ENCODE measurements around the gene MFSD1. TPM values are rescaled to one million over a fixed set of nuclear protein-coding genes. Genes with fewer than 3 reads are reported as not detected.

MFSD1 gene
- polyA plus RNA-seq, 3 donors: 110 to 262 (median 225) TPM

DNA sequence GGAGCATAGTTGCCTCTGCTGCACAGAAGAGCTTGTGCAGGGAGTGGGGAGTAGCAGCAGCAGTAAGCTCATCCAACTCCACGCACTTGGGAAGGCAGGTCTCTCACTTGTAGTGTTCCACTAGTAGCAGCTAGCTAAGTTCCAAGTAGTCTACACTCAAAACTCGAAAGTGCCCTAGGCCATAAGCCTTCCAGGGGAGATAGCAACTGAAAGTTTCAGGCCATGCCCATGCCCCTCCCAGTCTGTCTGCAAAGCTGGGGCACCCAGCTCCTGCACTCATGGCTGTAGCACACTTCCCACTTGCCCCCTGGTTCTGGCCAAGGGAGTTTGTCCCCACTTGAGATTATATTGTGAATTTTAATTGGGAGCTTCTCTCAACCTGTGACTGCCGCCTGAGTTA lies 57.5 kb downstream of the MFSD1 start:
- H3K27me3 ChIP-seq (ENCODE audit: control insufficient read depth in 2 of 2, insufficient read depth in 2 of 2, low read length in 2 of 2): no peaks in the 10 kb centered on the region
- TF ChIP-seq, protein P1, sequence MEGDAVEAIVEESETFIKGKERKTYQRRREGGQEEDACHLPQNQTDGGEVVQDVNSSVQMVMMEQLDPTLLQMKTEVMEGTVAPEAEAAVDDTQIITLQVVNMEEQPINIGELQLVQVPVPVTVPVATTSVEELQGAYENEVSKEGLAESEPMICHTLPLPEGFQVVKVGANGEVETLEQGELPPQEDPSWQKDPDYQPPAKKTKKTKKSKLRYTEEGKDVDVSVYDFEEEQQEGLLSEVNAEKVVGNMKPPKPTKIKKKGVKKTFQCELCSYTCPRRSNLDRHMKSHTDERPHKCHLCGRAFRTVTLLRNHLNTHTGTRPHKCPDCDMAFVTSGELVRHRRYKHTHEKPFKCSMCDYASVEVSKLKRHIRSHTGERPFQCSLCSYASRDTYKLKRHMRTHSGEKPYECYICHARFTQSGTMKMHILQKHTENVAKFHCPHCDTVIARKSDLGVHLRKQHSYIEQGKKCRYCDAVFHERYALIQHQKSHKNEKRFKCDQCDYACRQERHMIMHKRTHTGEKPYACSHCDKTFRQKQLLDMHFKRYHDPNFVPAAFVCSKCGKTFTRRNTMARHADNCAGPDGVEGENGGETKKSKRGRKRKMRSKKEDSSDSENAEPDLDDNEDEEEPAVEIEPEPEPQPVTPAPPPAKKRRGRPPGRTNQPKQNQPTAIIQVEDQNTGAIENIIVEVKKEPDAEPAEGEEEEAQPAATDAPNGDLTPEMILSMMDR (IDR thresholded peaks at IDR 0.05): no peak
- Mint-ChIP-seq H3K4me1 (no peaks in the 10 kb centered on the region), H3K27me3 (ENCODE audit: low read depth in 3 of 3) (peaks cover 0 to 3% (median 0%) of the 10 kb centered on the region in 3 donors), H3K9me3 (peaks cover 3 to 17% (median 10%) of the 10 kb centered on the region in 7 donors), H3K27ac (no peak overlapping the region), H3K4me3 (no peak overlapping the region), H3K36me3 (no peaks in the 10 kb centered on the region)
- 89% methylated on average over 3 of the region's 3 CpGs for WGBS (ENCODE audit: insufficient coverage)
- no peaks in the 10 kb centered on the region for H3K79me2 ChIP-seq (ENCODE audit: insufficient read depth, low read length)
- no peak for DNase-seq
- no peak overlapping the region for H3K4me3 ChIP-seq (replicated peaks in 1 of 3; ENCODE audit: low read depth in 2 of 3, low read length in 3 of 3)
- no peak overlapping the region for H3K27ac ChIP-seq (ENCODE audit: low read depth in 1 of 2, low read length in 2 of 2)
- no peak overlapping the region for H3K4me2 ChIP-seq (replicated peaks; ENCODE audit: extremely low read depth, low read length, poor library complexity, severe bottlenecking)
- peaks cover 0 to 5% of the 10 kb centered on the region in 2 donors for H3K9me3 ChIP-seq (replicated peaks in 1 of 2; ENCODE audit: control insufficient read depth in 1 of 2, insufficient read depth in 1 of 2, low read length in 2 of 2)
- no peak overlapping the region for H2AFZ ChIP-seq (ENCODE audit: insufficient read depth, low read depth, low read length, poor library complexity, severe bottlenecking)
- no peak overlapping the region for H3K9ac ChIP-seq (ENCODE audit: insufficient read depth, low read length, poor library complexity, severe bottlenecking)
- H3K4me1 ChIP-seq (ENCODE audit: control insufficient read depth in 1 of 2, insufficient read depth in 2 of 2, low read length in 2 of 2): no peaks in the 10 kb centered on the region
- intact Hi-C loops (cut with micrococcal nuclease): no loop called here
- no peaks in the 10 kb centered on the region for H3K36me3 ChIP-seq (replicated peaks in 1 of 2; ENCODE audit: control insufficient read depth in 1 of 2, insufficient read depth in 2 of 2, low read length in 2 of 2)
- no peaks in the 10 kb centered on the region for H4K20me1 ChIP-seq (ENCODE audit: insufficient read depth, low read length)

DNA sequence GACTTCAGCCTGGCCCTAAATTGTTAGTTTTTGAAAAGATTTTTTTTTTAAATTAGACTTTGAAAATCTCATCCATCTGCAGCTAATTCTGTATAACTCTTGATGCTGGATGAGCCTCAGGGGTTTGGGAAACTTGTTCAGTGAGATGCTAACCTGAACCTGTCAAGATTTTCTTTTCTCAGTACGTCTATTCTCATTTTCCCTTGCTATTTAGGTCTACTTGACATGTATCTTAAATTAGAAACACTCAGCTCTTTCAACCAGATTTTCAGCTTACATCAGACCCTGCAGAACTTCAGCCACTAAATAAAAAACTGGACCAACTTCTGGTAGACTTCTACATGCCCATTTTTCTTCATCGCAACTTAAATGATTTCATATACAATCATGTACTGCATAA lies 61.4 kb downstream of the MFSD1 start:
- no peak overlapping the region for H3K4me3 Mint-ChIP-seq
- no peaks in the 10 kb centered on the region for H4K20me1 ChIP-seq (ENCODE audit: insufficient read depth, low read length)

More for the DNA sequence above, 61.4 kb downstream of the MFSD1 start:
- H3K4me1 ChIP-seq (ENCODE audit: control insufficient read depth in 1 of 2, insufficient read depth in 2 of 2, low read length in 2 of 2): no peaks in the 10 kb centered on the region
- no peak overlapping the region for H3K4me2 ChIP-seq (replicated peaks; ENCODE audit: extremely low read depth, low read length, poor library complexity, severe bottlenecking)
- H3K9me3 Mint-ChIP-seq: peaks cover 0 to 9% (median 2%) of the 10 kb centered on the region in 7 donors
- WGBS (ENCODE audit: insufficient coverage): 67% methylated on average over 1 of the region's 2 CpGs
- no peaks in the 10 kb centered on the region for H3K27me3 ChIP-seq (ENCODE audit: control insufficient read depth in 2 of 2, insufficient read depth in 2 of 2, low read length in 2 of 2)
- H3K9ac ChIP-seq (ENCODE audit: insufficient read depth, low read length, poor library complexity, severe bottlenecking): no peak overlapping the region
- no peak overlapping the region for H3K27ac Mint-ChIP-seq
- H3K27me3 Mint-ChIP-seq (ENCODE audit: low read depth in 3 of 3): peaks cover 0 to 3% (median 0%) of the 10 kb centered on the region in 3 donors
- TF ChIP-seq, protein P1 (IDR thresholded peaks at IDR 0.05): no peak
- no peak overlapping the region for H3K4me3 ChIP-seq (replicated peaks in 1 of 3; ENCODE audit: low read depth in 2 of 3, low read length in 3 of 3)
- H2AFZ ChIP-seq (ENCODE audit: insufficient read depth, low read depth, low read length, poor library complexity, severe bottlenecking): no peak overlapping the region
- no peak for DNase-seq
- intact Hi-C loops (cut with micrococcal nuclease): no loop called here
- no peaks in the 10 kb centered on the region for H3K36me3 ChIP-seq (replicated peaks in 1 of 2; ENCODE audit: control insufficient read depth in 1 of 2, insufficient read depth in 2 of 2, low read length in 2 of 2)
- no peaks in the 10 kb centered on the region for H3K36me3 Mint-ChIP-seq
- no peaks in the 10 kb centered on the region for H3K4me1 Mint-ChIP-seq
- peaks cover 0 to 5% of the 10 kb centered on the region in 2 donors for H3K9me3 ChIP-seq (replicated peaks in 1 of 2; ENCODE audit: control insufficient read depth in 1 of 2, insufficient read depth in 1 of 2, low read length in 2 of 2)
- no peaks in the 10 kb centered on the region for H3K79me2 ChIP-seq (ENCODE audit: insufficient read depth, low read length)
- H3K27ac ChIP-seq (ENCODE audit: low read depth in 1 of 2, low read length in 2 of 2): no peak overlapping the region
